Body of pancreas (tissue), 4 donors: ENCODE data around the gene HOXA6. TPM values are rescaled to one million over a fixed set of nuclear protein-coding genes. Genes with fewer than 3 reads are reported as not detected.

ENCODE experiments used
- ATAC-seq: fragments of 150-250 bp; one replicate; pipeline ENCODE4 v1.9.1; 2016
- DNase-seq, 4 donors: peaks; one replicate each; pipeline ENCODE4 v3.0.0-alpha.2; 2019
- H3K27ac ChIP-seq, 4 donors: fragments of 200-600 bp; sonication (generic); 1 replicate in 3 of 4; 2 replicates in 1 of 4; pipeline versions ENCODE4 v1.5.1 to v1.6.1; 2016 to 2019; ENCODE audit warnings: mild to moderate bottlenecking in 1 of 4, mixed read lengths in 1 of 4, moderate library complexity in 1 of 4
- H3K27me3 ChIP-seq, 2 donors: fragments of 200-600 bp; sonication (generic); one replicate each; pipeline ENCODE4 v1.6.0; 2016; ENCODE audit warnings: mild to moderate bottlenecking in 1 of 2
- H3K36me3 ChIP-seq, 2 donors: fragments of 200-600 bp; sonication (generic); replicated peaks in 1 of 2; 2 replicates each; pipeline ENCODE4 v1.5.1; 2016; ENCODE audit warnings: low read depth in 2 of 2; ENCODE audit not compliant: insufficient read depth in 1 of 2
- H3K4me1 ChIP-seq: fragments of 200-600 bp; sonication (generic); one replicate; pipeline ENCODE4 v1.6.0; 2016
- H3K4me3 ChIP-seq, 2 donors: fragments of 200-600 bp; sonication (generic); 1 replicate in 1 of 2; 2 replicates in 1 of 2; pipeline ENCODE4 v1.5.1; 2016 to 2019
- H3K9me3 ChIP-seq, 3 donors: fragments of 200-600 bp; sonication (generic); 1 replicate in 2 of 3; 2 replicates in 1 of 3; pipeline ENCODE4 v1.5.1; 2016
- CTCF ChIP-seq, 7 experiments: fragments of 450-650 bp in 4 of 7; fragments of 200-600 bp in 3 of 7; sonication (generic) in 3 of 7; IDR thresholded peaks; one replicate each; pipeline ENCODE4 v1.5.1; 2016 to 2019; ENCODE audit warnings: antibody characterized with exemption in 7 of 7
- POLR2A ChIP-seq, 3 donors: fragments of 450-650 bp; IDR thresholded peaks; one replicate each; pipeline ENCODE4 v1.6.1; 2016; ENCODE audit warnings: antibody characterized with exemption in 3 of 3, mild to moderate bottlenecking in 2 of 3
- WGBS, 2 donors: methylation state at CpG; one replicate each; pipeline ENCODE4 v1.1.5; 2017; 5-methylcytosine and 5-hydroxymethylcytosine counted together
- intact Hi-C: fragments of 100-400 bp; cut with DNase I; formaldehyde crosslinking; loops from one replicate; pipeline ENCODE4 v1.15.1; 2023
- total RNA-seq, 2 donors: library from RNA; depleted of rRNA; stranded (reverse); fragments of >200 nt; gene quantifications; one replicate each; pipeline ENCODE4 v1.1.0, GENCODE V29; 2016

Gene HOXA6
- total RNA-seq, 2 donors from 2014 or later: not detected

GRCh38 chr7:27148756-27149641, 1.4 kb upstream of the HOXA6 start:
- TF ChIP-seq POLR2A (IDR thresholded peaks at IDR 0.05) (no peak), CTCF (IDR thresholded peaks at IDR 0.05) (no peak)
- H3K27ac ChIP-seq: no peak overlapping the region
- intact Hi-C loops: no loop called here
- WGBS, 2 donors: 22 to 24% methylated on average over 20 to 30 of the region's 30 CpGs
- DNase-seq (peak in 1 of 4 donors; percentile 1), ATAC-seq (no peak)
- H3K27me3 ChIP-seq: peaks cover 0 to 81% of the 10 kb centered on the region in 2 donors
- H3K4me1 ChIP-seq: peaks cover 31% of the 10 kb centered on the region
- H3K9me3 ChIP-seq: no peaks in the 10 kb centered on the region
- H3K36me3 ChIP-seq: no peaks in the 10 kb centered on the region
- H3K4me3 ChIP-seq: no peak overlapping the region

- intact Hi-C loops: no loop called here
- peaks cover 0 to 81% of the 10 kb centered on the region in 2 donors for H3K27me3 ChIP-seq
- H3K4me3 ChIP-seq: no peak overlapping the region
- TF ChIP-seq POLR2A (IDR thresholded peaks at IDR 0.05) (no peak), CTCF (IDR thresholded peaks at IDR 0.05) (no peak)
- DNase-seq (peak in 1 of 4 donors; percentile 2), ATAC-seq (no peak)
- no peaks in the 10 kb centered on the region for H3K36me3 ChIP-seq
- H3K27ac ChIP-seq: no peak overlapping the region
- WGBS, 2 donors: 10 to 22% methylated on average over 20 to 28 of the region's 28 CpGs
- no peaks in the 10 kb centered on the region for H3K9me3 ChIP-seq
- peaks cover 39% of the 10 kb centered on the region for H3K4me1 ChIP-seq
Measured at GRCh38 chr7:27148031-27148755, 619 bp upstream of the HOXA6 start.

GRCh38 chr7:27146491-27147198, 929 bp downstream of the HOXA6 start:
- H3K4me3 ChIP-seq: no peak overlapping the region
- H3K9me3 ChIP-seq: no peaks in the 10 kb centered on the region
- DNase-seq (no peak), ATAC-seq (no peak)
- intact Hi-C loops: no loop called here
- peaks cover 46% of the 10 kb centered on the region for H3K4me1 ChIP-seq
- TF ChIP-seq POLR2A (IDR thresholded peaks at IDR 0.05): no peak
- TF ChIP-seq CTCF (IDR thresholded peaks at IDR 0.05): no peak
- no peak overlapping the region for H3K27ac ChIP-seq
- no peaks in the 10 kb centered on the region for H3K36me3 ChIP-seq
- WGBS, 2 donors: 37 to 44% methylated on average over 5 of the region's 5 CpGs
- peaks cover 0 to 79% of the 10 kb centered on the region in 2 donors for H3K27me3 ChIP-seq

GRCh38 chr7:27145914-27146412, 1.6 kb downstream of the HOXA6 start:
- WGBS, 2 donors: 29 to 31% methylated on average over 9 to 11 of the region's 11 CpGs

More at GRCh38 chr7:27145914-27146412, 1.6 kb downstream of the HOXA6 start:
- intact Hi-C loops: no loop called here
- TF ChIP-seq POLR2A (IDR thresholded peaks at IDR 0.05): no peak
- TF ChIP-seq CTCF (IDR thresholded peaks at IDR 0.05): no peak
- Histone ChIP-seq H3K27me3 (peaks cover 0 to 78% of the 10 kb centered on the region in 2 donors), H3K9me3 (no peaks in the 10 kb centered on the region), H3K36me3 (no peaks in the 10 kb centered on the region), H3K27ac (no peak overlapping the region), H3K4me3 (no peak overlapping the region), H3K4me1 (peaks cover 41% of the 10 kb centered on the region)
- ATAC-seq: no peak
- no peak for DNase-seq
